Heart left ventricle (tissue), 13 donors: ENCODE measurements around the gene CDH23.

Source experiments
- POLR2A ChIP-seq, 2 donors: fragments of 450-650 bp; IDR thresholded peaks; one replicate each; pipeline ENCODE4 v1.6.1; 2017; ENCODE audit warnings: antibody characterized with exemption in 2 of 2, mild to moderate bottlenecking in 2 of 2, moderate library complexity in 2 of 2
- TF ChIP-seq, protein P1 (sequence below), 12 donors: fragments of 200-600 bp; sonication (generic) in 4 of 12; IDR thresholded peaks; one replicate each; pipeline versions ENCODE4 v1.5.0 to v1.8.0; 2018 to 2022; ENCODE audit warnings: antibody characterized with exemption in 12 of 12, mild to moderate bottlenecking in 5 of 12
- donor health status: ischemic (EF 13 %, LVEDD 7.1; RV severe dilation, severe dysfunction).
- donor health status: DM: no; HTN: yes; CAD: no.
- donor health status: DM: no; HTN: no; CAD: no.
- donor health status: ischemic (EF 25% LVEDD 6.9; RV normal size, moderate dysfunction).
- donor health status: ischemic (EF 25% LVEDD 5.7; RV mildly dilated, moderate dysfunction).
- donor health status: ischemic (EF 35%, LVEDD 5.7; RV mildly dilated, moderate dysfunction).
- donor health status: nonischemic (EF 11% LVEDD 7.7; RV severe dilation, severe dysfunction).
- donor health status: DM: yes; HTN: yes; CAD: no.
- donor health status: PGD.
- donor health status: ischemic (EF 29% LVEDD 5.4; RV normal size, mild dysfunction).
- donor health status: nonischemic (EF 23%, LVEDD 6.1; RV moderate dilation, normal function).

DNA sequence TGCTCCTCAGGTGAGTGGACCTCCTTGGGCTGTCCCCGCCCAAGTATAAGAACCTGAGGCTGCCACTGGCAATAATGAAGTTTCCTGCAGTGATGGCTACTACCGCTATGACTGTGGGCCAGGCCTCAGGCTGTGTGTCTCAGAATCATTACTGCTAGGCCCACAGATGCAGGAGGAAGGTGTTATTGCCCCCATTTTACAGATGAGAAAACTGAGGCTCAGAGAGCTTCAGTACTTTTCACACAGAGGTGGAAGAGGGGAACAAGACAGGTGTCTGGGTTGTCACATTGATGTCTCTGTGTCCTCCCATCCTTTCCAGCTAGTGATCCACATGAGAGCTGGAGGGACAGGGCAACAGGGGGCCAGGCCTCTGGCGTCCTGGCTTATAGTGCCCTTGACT lies 155.2 kb downstream of the CDH23 start:
- TF ChIP-seq, protein P1, sequence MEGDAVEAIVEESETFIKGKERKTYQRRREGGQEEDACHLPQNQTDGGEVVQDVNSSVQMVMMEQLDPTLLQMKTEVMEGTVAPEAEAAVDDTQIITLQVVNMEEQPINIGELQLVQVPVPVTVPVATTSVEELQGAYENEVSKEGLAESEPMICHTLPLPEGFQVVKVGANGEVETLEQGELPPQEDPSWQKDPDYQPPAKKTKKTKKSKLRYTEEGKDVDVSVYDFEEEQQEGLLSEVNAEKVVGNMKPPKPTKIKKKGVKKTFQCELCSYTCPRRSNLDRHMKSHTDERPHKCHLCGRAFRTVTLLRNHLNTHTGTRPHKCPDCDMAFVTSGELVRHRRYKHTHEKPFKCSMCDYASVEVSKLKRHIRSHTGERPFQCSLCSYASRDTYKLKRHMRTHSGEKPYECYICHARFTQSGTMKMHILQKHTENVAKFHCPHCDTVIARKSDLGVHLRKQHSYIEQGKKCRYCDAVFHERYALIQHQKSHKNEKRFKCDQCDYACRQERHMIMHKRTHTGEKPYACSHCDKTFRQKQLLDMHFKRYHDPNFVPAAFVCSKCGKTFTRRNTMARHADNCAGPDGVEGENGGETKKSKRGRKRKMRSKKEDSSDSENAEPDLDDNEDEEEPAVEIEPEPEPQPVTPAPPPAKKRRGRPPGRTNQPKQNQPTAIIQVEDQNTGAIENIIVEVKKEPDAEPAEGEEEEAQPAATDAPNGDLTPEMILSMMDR (IDR thresholded peaks at IDR 0.05): no peak
- TF ChIP-seq POLR2A (IDR thresholded peaks at IDR 0.05): no peak
